GM19025 (cell line): ENCODE measurements around the gene ARHGAP21.

Experiments used
- ATAC-seq: cut with Tn5 transposase; IDR thresholded peaks from one replicate; pipeline ENCODE4 v1.9.1; 2021; ENCODE audit warnings: mild to moderate bottlenecking, low read depth, moderate library complexity; ENCODE audit not compliant: unreplicated experiment

Gene ARHGAP21

DNA sequence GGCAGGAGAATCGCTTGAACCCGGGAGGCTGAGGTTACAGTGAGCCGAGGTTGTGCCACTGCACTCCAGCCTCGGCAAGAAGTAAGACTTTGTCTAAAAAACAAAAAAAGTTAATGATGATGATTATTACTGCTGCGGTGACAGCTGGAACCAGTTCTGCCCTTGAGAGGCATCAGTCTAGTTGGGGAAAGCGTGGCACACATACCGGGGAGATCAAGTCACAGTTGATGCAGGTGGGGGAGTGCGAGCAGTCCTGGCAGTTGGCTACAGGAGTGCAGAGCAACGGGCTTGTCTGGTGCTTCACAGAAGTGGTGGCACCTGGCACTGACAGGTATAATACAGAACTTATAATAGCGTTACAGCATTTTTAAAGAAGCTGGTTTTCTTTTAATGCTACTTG is 173.0 kb downstream of the ARHGAP21 start:
- ATAC-seq, result no peak

DNA sequence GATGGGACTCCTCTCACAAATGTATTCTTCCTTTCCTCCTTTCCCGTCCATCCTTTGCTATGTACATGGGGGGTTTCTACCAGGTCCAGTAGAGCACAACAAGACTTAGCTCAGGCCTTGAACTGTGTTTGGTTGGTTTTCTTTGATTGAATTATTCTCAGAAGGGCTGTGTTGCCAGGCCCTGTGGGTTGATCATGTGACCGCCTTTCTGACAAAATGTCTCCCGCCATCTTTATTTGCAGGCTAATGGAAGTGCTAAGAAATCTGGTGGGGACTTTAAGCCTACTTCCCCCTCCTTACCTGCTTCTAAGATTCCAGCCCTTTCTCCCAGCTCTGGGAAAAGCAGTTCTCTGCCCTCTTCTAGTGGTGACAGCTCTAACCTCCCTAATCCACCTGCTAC is 178.1 kb downstream of the ARHGAP21 start:
- ATAC-seq, result no peak

DNA sequence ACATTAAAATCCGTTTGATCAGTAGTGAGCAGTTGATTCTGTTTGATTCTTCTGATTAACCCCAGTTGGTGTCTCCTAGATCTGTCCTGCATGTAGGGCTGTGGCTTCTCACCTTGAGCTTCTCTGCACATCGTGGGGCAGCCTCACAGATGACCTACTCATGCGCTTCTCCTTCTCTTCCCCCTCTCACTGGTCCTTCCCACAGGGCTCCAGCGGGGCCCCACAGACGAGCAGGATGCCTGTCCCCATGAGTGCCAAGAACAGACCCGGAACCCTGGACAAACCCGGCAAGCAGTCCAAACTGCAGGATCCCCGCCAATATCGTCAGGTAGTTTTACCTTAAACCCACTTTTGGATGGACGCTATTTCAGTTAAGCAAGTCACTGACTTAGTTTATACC is 178.9 kb downstream of the ARHGAP21 start:
- no peak for ATAC-seq

- ATAC-seq, result no peak
These were observed 181.1 kb downstream of the ARHGAP21 start for GRCh38 chr10:24542314-24543270.

DNA sequence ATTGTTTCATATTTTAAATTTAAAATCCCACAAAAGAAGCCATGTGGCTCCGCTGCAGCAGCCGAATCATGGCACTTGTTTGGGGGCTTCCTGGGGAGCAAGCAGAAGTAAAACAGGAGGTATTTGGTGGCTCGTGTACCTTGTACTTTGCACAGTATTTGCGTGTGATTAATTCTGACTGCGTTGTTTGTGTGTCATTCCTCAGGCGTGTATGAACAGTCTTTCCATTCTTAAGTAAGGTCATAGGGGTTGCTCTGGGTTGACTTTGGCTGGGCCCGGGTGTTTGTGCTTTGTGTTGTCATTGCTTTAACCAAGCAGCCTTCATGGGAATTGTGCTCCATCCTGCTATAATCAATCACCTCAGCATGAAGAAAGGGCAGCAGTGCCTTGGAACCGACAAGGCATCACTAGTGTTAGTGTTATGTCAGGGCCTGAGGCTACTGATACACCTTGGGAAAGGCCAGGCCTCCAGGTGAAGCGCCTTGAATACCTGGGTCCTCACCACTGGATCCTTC is 182.4 kb downstream of the ARHGAP21 start:
- ATAC-seq, result no peak

- no peak for ATAC-seq
These were observed 187.1 kb downstream of the ARHGAP21 start for GRCh38 chr10:24536636-24537035.

GRCh38 chr10:24533981-24534380 is 189.7 kb downstream of the ARHGAP21 start:
- ATAC-seq, result no peak
